Tongue (tissue), 2 donors: Measurements from ENCODE around the gene SLC24A4. TPM values are rescaled to one million over a fixed set of nuclear protein-coding genes. Genes with fewer than 3 reads are reported as not detected.

ENCODE experiments used
- DNase-seq: peaks from one replicate; pipeline ENCODE4 v3.0.0-alpha.2; 2015
- total RNA-seq: library from RNA; depleted of rRNA; stranded (reverse); fragments of >200 nt; gene quantifications from one replicate; pipeline ENCODE4 v1.2.3, GENCODE V29; 2014

The SLC24A4 gene
- total RNA-seq, 1 donor from 2014 or later: 1.0 TPM

DNA sequence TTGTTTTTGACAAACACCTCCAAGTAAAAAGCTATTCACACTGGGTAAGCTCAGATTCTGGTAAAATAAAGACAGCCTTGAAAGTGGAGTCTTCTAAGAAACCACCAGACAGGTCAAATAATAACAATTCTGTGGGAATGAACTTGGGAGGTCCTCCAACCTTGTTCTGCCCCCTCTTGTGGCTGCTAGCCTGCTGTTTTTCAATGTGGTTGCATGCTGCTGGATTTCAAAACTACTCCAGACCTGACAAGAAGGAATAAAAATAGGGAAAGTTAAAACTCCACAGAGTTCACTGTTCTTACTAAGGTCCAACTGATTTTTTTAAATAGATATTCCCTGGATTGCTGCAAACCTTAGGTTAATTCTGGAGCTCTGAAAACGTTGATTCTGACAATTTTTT lies 158.4 kb downstream of the SLC24A4 start:
- no peak for DNase-seq

DNA sequence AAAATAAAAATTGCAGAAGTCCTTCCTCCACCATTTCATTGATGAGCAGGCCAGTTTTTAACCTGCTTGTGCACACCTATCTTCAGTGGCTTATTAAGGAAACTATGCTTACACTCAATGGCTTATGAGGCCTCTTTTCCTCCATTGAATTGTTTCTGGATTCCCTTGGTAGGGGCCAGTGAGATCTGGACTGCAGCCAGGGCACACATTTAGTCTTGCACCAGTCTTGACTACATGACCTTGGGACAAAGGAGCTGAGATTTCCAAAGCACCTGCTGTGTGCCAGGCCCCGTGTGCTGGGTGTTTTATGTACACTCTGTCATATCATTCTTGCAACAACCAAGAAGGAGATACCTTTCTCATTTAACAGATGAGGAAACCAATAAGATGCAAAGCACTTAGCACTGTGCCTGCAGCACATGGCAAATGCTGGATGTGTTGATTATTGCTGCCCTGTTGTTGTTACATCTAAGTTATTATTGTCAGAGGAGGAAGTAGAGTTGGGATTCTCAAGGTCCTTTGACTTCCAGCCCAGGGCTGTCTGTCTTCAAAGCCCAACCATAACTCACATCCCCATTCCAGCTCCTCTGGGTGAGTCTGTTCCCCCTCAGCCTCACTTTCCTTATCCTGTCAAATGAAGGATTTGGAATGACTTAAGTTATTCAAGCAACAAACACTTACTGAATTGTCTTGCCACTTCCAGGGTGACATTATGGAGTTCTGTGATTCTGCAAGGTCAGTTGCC lies 159.0 kb downstream of the SLC24A4 start:
- no peak for DNase-seq

DNA sequence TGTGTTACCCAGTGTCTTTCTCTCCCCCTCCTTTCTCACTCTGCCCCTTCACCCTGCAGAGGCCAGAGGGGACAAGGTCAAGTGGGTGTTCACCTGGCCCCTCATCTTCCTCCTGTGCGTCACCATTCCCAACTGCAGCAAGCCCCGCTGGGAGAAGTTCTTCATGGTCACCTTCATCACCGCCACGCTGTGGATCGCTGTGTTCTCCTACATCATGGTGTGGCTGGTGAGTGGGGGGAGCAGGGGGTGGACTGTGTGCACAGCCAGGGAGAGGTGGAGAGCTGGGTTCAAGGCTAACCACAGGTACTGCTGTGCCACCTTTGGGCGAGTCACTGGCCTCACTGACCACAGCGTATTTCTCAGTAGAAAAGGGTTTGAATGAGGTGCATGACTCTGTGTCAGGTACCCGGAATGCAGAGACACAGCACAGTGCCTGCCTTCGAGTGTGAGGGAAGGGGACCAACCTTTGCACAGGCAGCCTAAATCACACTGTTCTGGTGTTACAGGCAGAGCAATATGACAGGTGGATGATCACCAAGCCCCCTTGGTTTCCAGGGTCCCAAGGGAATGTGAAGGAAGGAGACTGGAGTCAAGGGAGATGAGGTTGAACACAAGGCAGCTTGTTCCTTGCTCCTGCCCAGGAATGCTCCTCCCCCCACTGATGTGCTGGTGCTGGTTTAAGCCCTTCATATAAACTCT lies 159.8 kb downstream of the SLC24A4 start:
- no peak for DNase-seq

DNA sequence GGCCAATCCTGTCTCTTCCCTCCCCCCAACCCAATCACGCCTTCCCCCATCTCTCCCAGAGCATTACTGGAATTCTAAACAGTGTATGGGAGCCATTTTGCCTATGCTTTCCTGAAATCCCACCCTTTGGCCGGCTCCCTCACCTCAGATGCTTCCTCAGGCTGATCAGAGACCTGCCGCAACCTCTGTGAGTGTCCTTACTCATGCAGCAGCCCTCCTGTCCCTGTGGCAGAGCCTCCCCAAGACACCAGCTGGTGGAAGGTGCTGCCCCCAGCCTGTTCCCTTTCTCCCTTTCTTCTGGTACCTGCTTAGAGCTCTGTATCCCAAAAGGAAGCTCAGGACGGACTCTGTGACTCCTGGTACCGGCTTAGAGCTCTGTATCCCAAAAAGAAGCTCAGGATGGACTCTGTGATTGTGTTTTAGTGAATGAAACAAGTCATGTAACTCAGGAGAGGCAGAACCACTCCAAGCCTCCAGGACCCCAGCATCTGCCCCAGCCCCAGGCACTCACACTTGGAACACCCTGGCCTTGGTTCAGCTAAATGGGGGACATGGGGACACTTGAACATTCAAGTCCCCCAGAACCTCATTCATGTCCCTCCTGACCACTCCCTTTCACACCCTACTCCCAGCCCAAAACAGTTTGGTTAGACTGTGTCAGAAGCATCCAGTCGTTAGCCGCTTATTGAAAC lies 161.3 kb downstream of the SLC24A4 start:
- no peak for DNase-seq

DNA sequence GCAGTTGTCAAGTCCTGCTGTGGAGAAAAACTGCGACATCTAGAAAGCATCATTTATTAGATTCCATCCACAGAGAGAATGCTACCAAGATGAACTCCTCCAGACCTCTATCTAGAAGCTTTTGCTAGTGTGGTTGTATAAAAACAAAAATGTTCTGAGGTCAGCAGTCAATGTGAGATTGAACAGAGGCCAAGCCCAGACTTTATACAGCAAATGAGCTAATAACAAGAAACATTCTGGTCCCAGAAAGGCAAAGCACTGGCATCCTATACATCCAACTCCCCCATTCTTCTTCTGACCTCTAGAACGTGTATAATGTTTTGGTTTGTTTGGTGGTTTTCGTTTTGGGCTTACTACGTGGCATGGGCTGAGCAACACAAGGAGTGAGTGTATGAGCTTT lies 163.9 kb downstream of the SLC24A4 start:
- no peak for DNase-seq

- no peak for DNase-seq
These were observed 164.7 kb downstream of the SLC24A4 start for GRCh38 chr14:92487513-92488133.

GRCh38 chr14:92489394-92490238 lies 166.7 kb downstream of the SLC24A4 start:
- DNase-seq: no peak

GRCh38 chr14:92490239-92490959 lies 167.4 kb downstream of the SLC24A4 start:
- no peak for DNase-seq

DNA sequence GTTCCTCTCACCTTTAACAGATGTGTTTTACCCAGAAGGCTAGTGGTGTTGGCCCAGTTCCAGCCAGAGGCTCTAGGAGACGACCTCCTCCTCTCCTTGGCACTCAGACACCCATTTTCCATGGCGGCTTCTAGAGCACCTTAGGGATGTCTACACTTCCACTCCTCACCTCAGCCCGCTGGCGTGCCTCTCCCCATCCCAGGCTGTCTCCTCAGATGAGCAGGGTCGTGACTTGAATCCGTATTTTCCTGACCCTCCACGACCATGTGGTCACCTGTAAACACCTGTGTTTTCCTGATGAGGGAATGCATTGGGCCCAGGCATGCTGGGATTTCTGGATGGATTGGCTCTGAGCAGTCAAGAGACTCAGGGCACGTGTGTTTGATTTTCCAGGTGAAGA lies 168.8 kb downstream of the SLC24A4 start:
- no peak for DNase-seq

DNA sequence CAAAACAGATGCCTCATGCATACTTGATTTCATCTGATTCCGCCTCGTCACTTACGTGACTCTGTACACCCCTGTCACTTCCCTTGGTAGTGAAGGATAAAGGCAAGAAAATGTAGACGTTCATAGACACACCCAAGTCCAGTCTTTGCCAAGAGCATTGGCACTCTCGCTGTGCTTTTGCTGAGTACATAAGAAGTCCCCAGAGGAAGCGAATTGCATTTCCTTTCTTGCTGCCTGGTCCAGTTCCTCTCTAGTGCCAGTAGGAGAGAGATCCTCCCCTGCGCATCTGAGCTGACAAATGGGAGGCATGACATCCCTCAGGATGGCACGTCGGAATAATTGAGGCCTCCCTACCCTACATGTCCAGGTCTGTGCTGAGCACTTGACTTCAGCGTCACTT lies 169.3 kb downstream of the SLC24A4 start:
- peak; percentile 20 for DNase-seq

DNA sequence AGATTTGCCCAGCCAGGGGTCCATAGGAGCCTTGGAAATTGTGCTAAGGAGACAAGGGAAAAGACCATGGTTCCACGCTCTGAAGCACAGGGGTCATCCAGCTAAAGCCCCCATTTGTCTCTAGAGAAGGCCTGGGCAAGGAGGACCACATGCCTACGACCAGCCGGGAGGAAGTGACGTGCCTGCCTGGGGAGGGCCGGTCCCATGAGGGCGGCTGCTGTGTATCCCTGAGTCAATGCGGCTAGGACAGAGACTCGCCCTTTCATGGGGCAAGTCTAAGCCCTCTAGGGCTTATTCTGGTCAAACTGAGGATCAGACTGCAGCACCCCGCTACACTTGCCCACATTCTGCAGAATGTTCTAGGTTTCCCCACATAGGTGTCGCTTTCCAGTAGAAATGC lies 170.1 kb downstream of the SLC24A4 start:
- DNase-seq: no peak

GRCh38 chr14:92493492-92493891 lies 170.5 kb downstream of the SLC24A4 start:
- no peak for DNase-seq

GRCh38 chr14:92494512-92494911 lies 171.5 kb downstream of the SLC24A4 start:
- DNase-seq: no peak

GRCh38 chr14:92495027-92495426 lies 172.1 kb downstream of the SLC24A4 start:
- peak; percentile 34 for DNase-seq

GRCh38 chr14:92496191-92496857 lies 173.4 kb downstream of the SLC24A4 start:
- DNase-seq: no peak

DNA sequence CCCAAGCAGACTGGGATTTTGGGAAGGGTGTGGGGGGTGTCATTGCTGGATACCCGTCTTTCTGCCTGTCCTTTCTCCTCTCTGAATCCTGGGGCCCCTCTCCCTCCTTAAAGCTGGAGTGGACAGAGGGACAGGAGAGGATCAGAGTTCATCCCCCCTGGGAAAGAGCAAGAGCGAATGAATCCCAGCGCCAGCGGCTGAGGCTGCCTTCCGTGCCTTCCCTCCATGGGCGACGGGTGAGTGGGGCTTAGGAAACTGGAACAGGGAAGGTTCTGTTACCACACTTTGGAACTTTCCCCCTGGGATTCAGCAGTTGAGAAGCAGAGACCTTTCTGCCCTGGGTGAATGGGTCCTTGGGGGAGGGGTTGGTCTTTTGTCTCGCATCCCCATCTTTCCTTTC lies 174.4 kb downstream of the SLC24A4 start:
- no peak for DNase-seq

DNA sequence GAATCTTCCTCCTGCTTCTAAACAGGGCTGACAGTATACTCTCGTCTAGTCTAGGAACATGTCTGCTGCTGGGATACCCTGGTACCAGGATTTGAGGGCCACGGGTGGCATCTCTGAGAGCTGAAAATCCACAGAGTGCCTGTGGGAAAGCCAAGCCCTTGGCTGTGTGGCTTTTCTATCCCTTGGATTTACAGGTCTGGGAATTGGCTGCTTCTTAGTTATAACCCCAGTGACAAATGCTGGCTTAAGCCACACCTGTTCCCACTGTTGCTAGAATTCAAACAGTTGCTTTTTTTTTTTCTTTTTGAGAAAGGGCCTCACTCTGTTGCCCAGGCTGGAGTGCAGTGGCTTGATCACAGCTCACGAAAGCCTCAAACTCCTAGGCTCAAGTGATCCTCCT lies 176.3 kb downstream of the SLC24A4 start:
- peak; percentile 67 for DNase-seq

- peak; percentile 72 for DNase-seq
These were observed 177.6 kb downstream of the SLC24A4 start for GRCh38 chr14:92500491-92500941.

DNA sequence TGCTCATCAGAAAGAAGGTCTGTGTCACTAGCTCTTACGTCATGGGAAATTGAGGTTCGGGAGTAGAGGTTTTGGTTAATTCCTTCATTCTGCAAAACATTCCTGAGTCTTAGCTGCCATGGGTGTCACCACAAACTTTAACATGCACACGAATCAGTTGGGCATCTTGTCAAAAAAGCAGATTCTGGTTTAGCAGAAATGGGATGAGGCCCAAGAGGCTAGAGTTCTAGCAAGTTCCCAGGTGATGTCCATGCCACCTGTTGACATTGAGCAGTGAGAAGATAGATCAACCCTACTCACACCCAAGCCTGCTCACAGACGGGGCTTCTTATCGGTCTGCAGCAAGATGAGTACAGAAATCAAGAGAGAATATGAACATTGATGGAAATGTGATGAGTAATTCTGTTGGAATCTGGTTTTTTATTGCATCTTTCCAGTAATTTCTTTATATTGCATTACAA lies 179.0 kb downstream of the SLC24A4 start:
- no peak for DNase-seq

DNA sequence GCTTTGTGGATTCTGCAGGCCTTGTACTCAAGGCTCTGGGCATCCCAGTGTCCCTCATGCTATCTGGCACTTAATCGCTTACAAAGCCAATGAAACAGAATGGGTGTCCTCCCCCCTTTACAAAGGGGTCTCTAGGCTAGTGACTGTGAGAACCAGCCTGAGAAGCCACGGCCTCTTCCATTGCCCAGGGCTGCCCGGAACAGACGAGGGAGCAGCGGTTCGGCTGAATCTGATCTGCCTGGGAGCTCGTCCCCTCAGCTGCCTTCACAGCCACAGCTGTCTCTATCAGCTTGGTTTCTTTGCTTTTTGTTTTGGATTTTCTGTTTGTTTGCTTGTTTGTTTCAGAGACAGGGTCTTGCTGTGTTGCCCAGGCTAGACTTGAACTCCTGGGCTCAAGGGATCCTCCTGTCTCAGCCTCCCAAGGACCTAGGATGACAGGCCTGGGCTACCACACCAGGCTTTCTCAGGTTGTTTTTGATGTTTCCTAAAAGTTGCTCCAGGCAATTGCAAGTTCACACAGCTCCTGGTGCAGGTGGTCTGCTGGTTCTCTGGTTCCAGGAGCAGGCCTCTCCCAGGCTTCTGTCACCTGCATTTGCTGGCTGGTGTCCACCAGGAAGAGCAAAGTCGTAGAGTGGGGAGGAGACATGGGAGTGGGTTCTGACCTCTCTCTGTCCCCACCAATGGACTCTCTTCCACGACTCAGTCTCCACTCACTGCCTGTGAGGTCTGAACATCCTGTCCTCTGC lies 179.7 kb downstream of the SLC24A4 start:
- no peak for DNase-seq
